Liver (tissue), 3 donors: ENCODE measurements around the gene CUL4A.

Experiments used
- ATF3 ChIP-seq: IDR thresholded peaks from 2 replicates; pipeline ENCODE4 v1.6.1; 2016; ENCODE audit warnings: antibody characterized with exemption
- CTCF ChIP-seq: fragments of 150-350 bp; IDR thresholded peaks from 2 replicates; pipeline ENCODE4 v1.5.1; 2017; ENCODE audit warnings: improper control_type of control experiment, low read depth, low read length; ENCODE audit not compliant: missing input control
- GABPA ChIP-seq, 2 donors: IDR thresholded peaks in 1 of 2; conservative IDR thresholded peaks in 1 of 2; 2 replicates each; pipeline ENCODE4 v1.6.1; 2016; ENCODE audit warnings: antibody characterized with exemption in 2 of 2, mild to moderate bottlenecking in 1 of 2, moderate library complexity in 1 of 2
- MAX ChIP-seq: IDR thresholded peaks from 2 replicates; pipeline ENCODE4 v1.6.1; 2016; ENCODE audit warnings: antibody characterized with exemption
- REST ChIP-seq: IDR thresholded peaks from 2 replicates; pipeline ENCODE4 v1.6.1; 2016; ENCODE audit warnings: antibody characterized with exemption, mild to moderate bottlenecking
- SP1 ChIP-seq: IDR thresholded peaks from 2 replicates; pipeline ENCODE4 v1.6.1; 2018; ENCODE audit warnings: antibody characterized with exemption, mild to moderate bottlenecking
- TAF1 ChIP-seq: conservative IDR thresholded peaks from 2 replicates; pipeline ENCODE4 v1.6.1; 2016; ENCODE audit warnings: antibody characterized with exemption, mild to moderate bottlenecking
- donor health status: healthy.
- donor health status: healthy.

- TF ChIP-seq REST: no peak
- no peak for TF ChIP-seq CTCF
- no peak for TF ChIP-seq TAF1
- TF ChIP-seq ATF3: no peak
- no peak for TF ChIP-seq MAX
- TF ChIP-seq GABPA (IDR thresholded peaks at IDR 0.05 in 1 of 2, conservative IDR thresholded peaks at IDR 0.05 in 1 of 2): no peak
- TF ChIP-seq SP1: no peak
Measured at GRCh38 chr13:113272031-113272430, 62.6 kb downstream of the CUL4A start.
